DOHH2 (cell line): ENCODE data around the gene PRPSAP1.

ENCODE experiments used
- H3F3A ChIP-seq: fragments of 200-600 bp; sonication (generic), shearing (Covaris generic); 2 replicates; pipeline ENCODE4 v1.6.0; 2016; ENCODE audit warnings: antibody characterized with exemption, mild to moderate bottlenecking; ENCODE audit not compliant: control insufficient read depth, insufficient read depth
- H3K27ac ChIP-seq: fragments of 200-600 bp; sonication (generic); 2 replicates; pipeline ENCODE4 v1.5.1; 2014; ENCODE audit warnings: low read depth, mild to moderate bottlenecking, low read length, moderate library complexity
- H3K27me3 ChIP-seq: fragments of 200-600 bp; sonication (generic); 2 replicates; pipeline ENCODE4 v1.6.1; 2014; ENCODE audit warnings: mild to moderate bottlenecking, low read length, mixed read lengths; ENCODE audit not compliant: control insufficient read depth
- H3K36me3 ChIP-seq: fragments of 200-600 bp; sonication (generic); 2 replicates; pipeline ENCODE4 v1.6.1; 2014; ENCODE audit warnings: mild to moderate bottlenecking, low read length, moderate library complexity, mixed read lengths; ENCODE audit not compliant: control insufficient read depth
- H3K4me1 ChIP-seq: fragments of 200-600 bp; sonication (generic); 2 replicates; pipeline ENCODE4 v1.6.1; 2014; ENCODE audit warnings: mild to moderate bottlenecking, low read length, mixed read lengths; ENCODE audit not compliant: control insufficient read depth
- H3K4me2 ChIP-seq: fragments of 200-600 bp; sonication (generic); 2 replicates; pipeline ENCODE4 v1.6.0; 2014; ENCODE audit warnings: mild to moderate bottlenecking, low read length, moderate library complexity
- H3K4me3 ChIP-seq: fragments of 200-600 bp; sonication (generic); 2 replicates; pipeline ENCODE4 v1.5.1; 2014; ENCODE audit warnings: mild to moderate bottlenecking, low read length, mixed read lengths
- H3K79me2 ChIP-seq: fragments of 200-600 bp; sonication (generic); 2 replicates; pipeline ENCODE4 v1.6.1; 2014; ENCODE audit warnings: mild to moderate bottlenecking, low read length, mixed read lengths; ENCODE audit not compliant: control insufficient read depth
- H3K9me2 ChIP-seq: fragments of 200-600 bp; sonication (generic); replicated peaks from 2 replicates; pipeline ENCODE4 v1.6.1; 2014; ENCODE audit warnings: mild to moderate bottlenecking, low read length, mixed read lengths; ENCODE audit not compliant: control insufficient read depth
- H3K9me3 ChIP-seq: fragments of 200-600 bp; sonication (generic); 2 replicates; pipeline ENCODE4 v1.6.1; 2014; ENCODE audit warnings: antibody characterized with exemption, low read length, mixed read lengths; ENCODE audit not compliant: control insufficient read depth, insufficient read depth
- H4K20me1 ChIP-seq: fragments of 200-600 bp; sonication (generic); 2 replicates; pipeline ENCODE4 v1.6.0; 2014; ENCODE audit warnings: low read depth, mild to moderate bottlenecking, antibody characterized with exemption, low read length, moderate library complexity; ENCODE audit not compliant: control insufficient read depth, insufficient read depth
- CTCF ChIP-seq: fragments of 200-600 bp; sonication (generic); IDR thresholded peaks from one replicate; pipeline ENCODE4 v1.5.1; 2014; ENCODE audit warnings: antibody characterized with exemption, mild to moderate bottlenecking, low read depth, low read length; ENCODE audit not compliant: poor library complexity, severe bottlenecking
- EZH2phosphoT487 ChIP-seq: fragments of 200-600 bp; sonication (generic); IDR thresholded peaks from 2 replicates; pipeline ENCODE4 v1.6.1; 2017; ENCODE audit warnings: borderline replicate concordance, mild to moderate bottlenecking, antibody characterized with exemption, low read length, moderate library complexity, mixed read lengths

Gene PRPSAP1

GRCh38 chr17:76275382-76276068 lies 78.2 kb downstream of the PRPSAP1 start:
- no peak overlapping the region for H3K4me2 ChIP-seq
- H3K9me3 ChIP-seq = no peaks in the 10 kb centered on the region
- peaks cover 35% of the 10 kb centered on the region for H3K4me1 ChIP-seq
- no peaks in the 10 kb centered on the region for H4K20me1 ChIP-seq
- peaks cover 11% of the 10 kb centered on the region for H3K79me2 ChIP-seq
- H3K27ac ChIP-seq = no peak overlapping the region
- H3K9me2 ChIP-seq = no peaks in the 10 kb centered on the region
- TF ChIP-seq CTCF = no peak
- TF ChIP-seq EZH2phosphoT487 = no peak
- no peaks in the 10 kb centered on the region for H3K27me3 ChIP-seq
- peaks cover 8% of the 10 kb centered on the region for H3F3A ChIP-seq
- no peak overlapping the region for H3K4me3 ChIP-seq
- H3K36me3 ChIP-seq = peaks cover 12% of the 10 kb centered on the region

- H3K27ac ChIP-seq = no peak overlapping the region
- no peak overlapping the region for H3K4me3 ChIP-seq
- no peaks in the 10 kb centered on the region for H3K9me2 ChIP-seq
- H3K4me2 ChIP-seq = no peak overlapping the region
- no peaks in the 10 kb centered on the region for H4K20me1 ChIP-seq
- H3K27me3 ChIP-seq = no peaks in the 10 kb centered on the region
- H3F3A ChIP-seq = peaks cover 12% of the 10 kb centered on the region
- peaks cover 19% of the 10 kb centered on the region for H3K36me3 ChIP-seq
- H3K79me2 ChIP-seq = peaks cover 18% of the 10 kb centered on the region
- H3K9me3 ChIP-seq = no peaks in the 10 kb centered on the region
- H3K4me1 ChIP-seq = peaks cover 46% of the 10 kb centered on the region
- TF ChIP-seq EZH2phosphoT487 (no peak), CTCF (no peak)
Measured at GRCh38 chr17:76274112-76274956, 79.4 kb downstream of the PRPSAP1 start.

GRCh38 chr17:76273445-76274111 lies 80.1 kb downstream of the PRPSAP1 start:
- H3K79me2 ChIP-seq = peaks cover 26% of the 10 kb centered on the region
- no peak overlapping the region for H3K4me3 ChIP-seq
- H3K9me2 ChIP-seq = no peaks in the 10 kb centered on the region
- no peaks in the 10 kb centered on the region for H4K20me1 ChIP-seq
- TF ChIP-seq EZH2phosphoT487 (no peak), CTCF (no peak)
- H3K9me3 ChIP-seq = no peaks in the 10 kb centered on the region
- peaks cover 26% of the 10 kb centered on the region for H3K36me3 ChIP-seq
- H3K27ac ChIP-seq = peak overlapping the region; percentile 91; the same call in 1 of the 2 replicates
- peaks cover 53% of the 10 kb centered on the region for H3K4me1 ChIP-seq
- peak overlapping the region; percentile 81; the same call in 1 of the 2 replicates for H3K4me2 ChIP-seq
- peaks cover 18% of the 10 kb centered on the region for H3F3A ChIP-seq
- H3K27me3 ChIP-seq = no peaks in the 10 kb centered on the region
